Measurements from ENCODE around the gene AUTS2.
"Not testable (repeated sequence)": the region's sequence is repeated elsewhere in the genome, so short reads cannot be mapped to it uniquely, and the experiment has no call there.

The AUTS2 gene

GRCh38 chr7:70275570-70275969 is 677.3 kb downstream of the AUTS2 start:
- not testable (repeated sequence) for DNase-seq (ENCODE audit: low read depth in 2 of 2, low spot score in 1 of 2)

GRCh38 chr7:70285187-70285586 is 686.9 kb downstream of the AUTS2 start:
- DNase-seq (ENCODE audit: low read depth in 2 of 2, low spot score in 1 of 2) = no peak

GRCh38 chr7:70285854-70286253 is 687.6 kb downstream of the AUTS2 start:
- no peak for DNase-seq (ENCODE audit: low read depth in 2 of 2, low spot score in 1 of 2)

- no peak for DNase-seq (ENCODE audit: low read depth in 2 of 2, low spot score in 1 of 2)
These were observed 690.6 kb downstream of the AUTS2 start for GRCh38 chr7:70288781-70289456.

DNA sequence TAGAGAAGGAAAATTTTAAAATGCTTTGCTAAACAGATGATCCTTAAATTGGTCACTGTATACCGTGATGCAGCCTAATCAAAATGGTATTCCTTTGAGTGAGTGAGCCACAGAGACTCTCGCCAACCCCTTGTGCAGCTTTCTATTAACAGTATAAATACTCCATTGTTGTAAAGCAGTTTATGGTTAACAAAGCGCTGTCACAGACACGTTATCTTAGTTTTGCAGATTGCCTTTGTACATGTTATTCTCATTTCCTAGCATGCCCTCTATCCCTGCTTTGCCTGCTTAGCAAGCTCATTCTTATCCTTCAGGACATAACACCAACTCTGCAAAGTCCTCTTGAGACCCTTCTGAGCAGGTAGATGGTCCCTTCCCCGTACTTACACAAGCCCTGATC is 694.4 kb downstream of the AUTS2 start:
- no peak for DNase-seq (ENCODE audit: low read depth in 2 of 2, low spot score in 1 of 2)

DNA sequence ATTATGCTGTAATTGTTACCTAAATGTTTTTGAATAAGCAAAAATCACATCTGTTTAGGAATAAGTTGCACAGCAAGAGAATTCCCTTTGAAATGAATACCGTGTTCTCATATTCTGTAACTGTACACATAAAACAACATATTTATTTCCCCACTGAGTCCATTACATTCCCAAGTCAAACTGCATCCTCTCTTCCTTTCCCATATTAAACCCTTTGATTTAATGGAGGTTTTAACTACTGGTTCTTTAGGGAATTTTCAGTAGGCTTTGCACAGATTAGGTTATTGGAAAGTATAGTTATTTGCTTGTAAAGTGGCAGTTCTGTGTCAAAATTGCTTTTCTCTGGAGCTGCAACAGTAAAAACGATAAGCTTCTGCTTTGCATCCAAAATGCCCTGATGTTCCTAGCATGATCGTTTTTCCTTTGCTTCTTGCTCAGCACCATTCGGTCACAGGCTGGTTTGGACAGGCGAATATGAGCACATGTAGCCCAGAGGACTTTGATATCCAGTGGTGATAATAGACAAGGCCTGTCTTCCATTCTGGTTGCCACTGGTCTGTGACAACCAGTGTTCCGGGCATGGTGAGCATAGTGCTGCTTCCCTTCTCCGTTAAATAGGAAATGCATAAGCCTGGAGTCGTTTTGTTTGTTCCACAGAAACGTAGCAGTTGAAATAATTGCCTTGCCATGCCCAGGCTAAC is 696.1 kb downstream of the AUTS2 start:
- no peak for DNase-seq (ENCODE audit: low read depth in 2 of 2, low spot score in 1 of 2)

DNA sequence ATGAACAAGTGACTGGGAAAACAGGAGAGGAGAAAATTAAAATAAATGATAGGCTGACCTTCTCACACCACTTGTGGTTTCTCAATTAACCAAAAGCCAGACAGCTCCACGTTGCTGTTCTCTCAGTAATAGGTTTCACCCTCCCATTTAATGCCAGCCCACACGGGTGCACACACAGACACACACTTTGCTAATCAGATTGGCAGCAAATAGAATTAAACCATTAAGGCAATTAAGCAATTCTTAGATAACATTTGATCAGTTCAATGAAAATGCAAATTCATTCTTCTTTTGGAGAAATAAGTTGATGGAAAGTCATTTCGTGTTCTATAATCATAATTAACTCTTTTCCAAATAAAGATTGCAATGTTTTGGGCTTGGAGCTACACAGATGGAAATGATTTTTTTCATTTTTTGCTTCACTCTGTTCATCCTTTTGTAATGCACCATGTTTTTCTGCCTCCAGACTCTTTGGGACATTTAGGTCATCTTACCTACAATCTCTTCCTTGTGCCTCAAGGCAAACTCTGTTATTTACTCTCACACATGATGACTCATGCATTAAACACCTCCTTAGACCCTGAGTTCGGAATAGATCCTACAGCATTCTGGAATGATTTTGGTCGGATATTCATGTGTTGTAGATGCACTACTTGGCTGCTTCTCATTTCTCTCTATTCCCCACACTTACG is 700.7 kb downstream of the AUTS2 start:
- DNase-seq (ENCODE audit: low read depth in 2 of 2, low spot score in 1 of 2) = no peak

DNA sequence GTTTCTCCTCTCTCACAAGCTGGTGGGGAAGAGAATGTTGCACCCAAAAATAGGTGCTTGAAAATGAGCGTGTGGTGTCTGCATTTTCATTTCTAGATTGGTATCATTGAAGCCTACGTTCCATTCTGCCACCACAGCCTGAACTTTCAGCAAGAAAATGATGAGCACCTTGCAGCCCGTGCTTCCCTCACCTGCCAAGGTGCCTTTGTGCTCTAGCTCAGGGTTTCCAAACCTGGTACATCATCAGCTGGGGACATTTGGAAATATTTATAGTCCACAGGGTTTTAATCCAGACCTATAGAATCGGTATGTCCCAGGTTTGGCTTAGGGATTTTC is 701.2 kb downstream of the AUTS2 start:
- no peak for DNase-seq (ENCODE audit: low read depth in 2 of 2, low spot score in 1 of 2)

DNA sequence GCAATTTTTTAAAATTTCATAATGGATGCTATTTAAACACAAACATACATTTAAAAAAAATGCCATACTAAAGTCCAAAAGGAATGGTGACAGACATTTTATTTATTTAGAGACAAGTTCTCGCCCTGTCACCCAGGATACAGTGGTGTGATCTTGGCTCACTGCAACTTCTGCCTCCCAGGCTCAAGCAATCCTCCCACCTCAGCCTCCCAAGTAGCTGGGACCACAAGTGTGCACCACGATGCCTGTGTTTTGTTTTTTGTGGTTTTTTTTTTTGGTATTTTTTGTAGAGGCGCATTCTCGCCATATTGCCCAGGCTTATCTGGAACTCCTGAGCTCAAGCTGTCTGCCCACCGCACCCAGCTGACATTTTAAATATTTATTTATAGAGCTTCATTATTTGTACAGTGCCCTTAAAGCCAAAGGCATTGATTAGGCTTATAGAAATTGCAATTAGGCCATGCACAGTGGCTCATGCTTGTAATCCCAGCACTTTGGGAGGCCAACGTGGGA is 703.5 kb downstream of the AUTS2 start:
- no peak for DNase-seq (ENCODE audit: low read depth in 2 of 2, low spot score in 1 of 2)

GRCh38 chr7:70303309-70303708 is 705.0 kb downstream of the AUTS2 start:
- DNase-seq (ENCODE audit: low read depth in 2 of 2, low spot score in 1 of 2) = no peak

DNA sequence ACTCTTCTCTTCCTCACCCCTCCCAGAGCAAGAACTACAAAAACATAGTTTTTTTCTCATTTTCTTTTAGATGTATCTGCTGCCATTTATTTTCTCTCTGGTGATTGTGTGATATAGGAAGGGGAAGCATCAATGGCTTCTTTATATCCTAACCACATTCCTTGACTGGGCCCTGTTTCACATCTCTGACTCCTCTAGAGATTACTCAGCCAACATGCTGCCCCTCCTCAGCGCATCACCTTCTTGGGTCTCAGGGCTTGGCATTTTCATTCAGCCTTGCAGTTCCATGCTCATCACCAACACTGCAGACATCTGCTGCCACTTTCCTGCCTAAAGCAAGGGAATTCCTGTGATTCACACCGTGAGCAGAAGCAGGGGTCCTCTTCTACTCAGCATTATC is 705.5 kb downstream of the AUTS2 start:
- DNase-seq (ENCODE audit: low read depth in 2 of 2, low spot score in 1 of 2) = no peak

- DNase-seq (ENCODE audit: low read depth in 2 of 2, low spot score in 1 of 2) = no peak
These were observed 707.9 kb downstream of the AUTS2 start for GRCh38 chr7:70306173-70306572.

- no peak for DNase-seq (ENCODE audit: low read depth in 2 of 2, low spot score in 1 of 2)
These were observed 709.4 kb downstream of the AUTS2 start for GRCh38 chr7:70307544-70308106.

- no peak for DNase-seq (ENCODE audit: low read depth in 2 of 2, low spot score in 1 of 2)
These were observed 714.1 kb downstream of the AUTS2 start for GRCh38 chr7:70312336-70312735.

GRCh38 chr7:70313271-70313670 is 715.0 kb downstream of the AUTS2 start:
- DNase-seq (ENCODE audit: low read depth in 2 of 2, low spot score in 1 of 2) = no peak

DNA sequence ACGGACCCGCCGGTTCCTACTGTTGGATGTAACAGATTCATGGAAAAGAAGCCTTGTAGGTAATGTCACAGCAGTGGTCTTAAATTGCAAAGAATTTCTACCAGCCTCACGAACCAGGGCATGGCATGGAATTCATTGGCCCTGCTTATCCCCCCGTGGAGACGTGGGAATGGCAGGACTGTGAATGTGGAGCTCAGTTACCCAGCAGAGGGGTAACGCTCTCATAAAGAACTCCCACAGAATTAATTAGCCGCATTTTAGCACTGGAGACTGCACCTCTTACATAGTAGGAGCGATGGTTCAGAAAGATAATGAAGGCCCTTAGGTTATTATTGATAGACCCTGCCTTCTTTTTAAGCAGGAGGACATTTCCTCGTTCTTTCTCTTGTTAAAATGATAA is 715.4 kb downstream of the AUTS2 start:
- no peak for DNase-seq (ENCODE audit: low read depth in 2 of 2, low spot score in 1 of 2)

DNA sequence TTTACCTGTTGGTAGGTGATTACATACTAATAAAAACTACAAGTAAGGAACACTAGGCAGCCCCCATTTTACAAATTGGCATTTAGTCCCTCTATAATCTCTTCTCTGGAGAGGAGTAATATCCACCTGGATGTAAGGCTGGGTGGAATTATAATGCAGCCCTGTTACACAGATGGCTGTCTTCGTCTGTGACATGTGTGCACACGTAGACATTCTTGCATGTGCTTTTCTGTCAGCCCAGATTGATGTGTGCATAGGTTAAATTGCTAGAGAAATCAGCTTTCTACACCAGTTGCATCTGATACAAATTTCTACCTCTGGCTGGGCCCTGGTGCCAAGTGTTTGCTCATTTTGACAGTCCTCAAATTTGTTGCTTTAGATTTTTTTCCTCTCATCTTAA is 715.9 kb downstream of the AUTS2 start:
- DNase-seq (ENCODE audit: low read depth in 2 of 2, low spot score in 1 of 2) = no peak

GRCh38 chr7:70316745-70317144 is 718.5 kb downstream of the AUTS2 start:
- DNase-seq (ENCODE audit: low read depth in 2 of 2, low spot score in 1 of 2) = no peak

DNA sequence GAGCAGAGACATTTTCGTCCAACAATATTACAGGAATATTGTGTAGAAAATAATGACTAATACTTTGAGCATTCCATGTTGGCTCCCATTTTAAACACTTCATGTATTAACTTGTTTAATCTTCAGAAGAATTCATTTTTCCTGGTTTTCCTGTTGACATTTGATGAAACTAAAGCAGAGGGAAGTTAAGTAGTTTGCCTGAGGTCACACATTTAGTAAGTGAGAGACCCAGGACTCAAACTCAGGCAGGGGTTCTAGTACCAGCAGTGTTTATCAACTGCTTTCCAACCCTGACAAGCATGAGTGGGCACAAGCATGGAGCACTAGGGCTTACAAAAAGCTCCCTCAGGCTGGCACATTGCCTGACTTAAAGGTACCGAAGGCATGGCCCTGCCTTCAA is 719.1 kb downstream of the AUTS2 start:
- no peak for DNase-seq (ENCODE audit: low read depth in 2 of 2, low spot score in 1 of 2)

DNA sequence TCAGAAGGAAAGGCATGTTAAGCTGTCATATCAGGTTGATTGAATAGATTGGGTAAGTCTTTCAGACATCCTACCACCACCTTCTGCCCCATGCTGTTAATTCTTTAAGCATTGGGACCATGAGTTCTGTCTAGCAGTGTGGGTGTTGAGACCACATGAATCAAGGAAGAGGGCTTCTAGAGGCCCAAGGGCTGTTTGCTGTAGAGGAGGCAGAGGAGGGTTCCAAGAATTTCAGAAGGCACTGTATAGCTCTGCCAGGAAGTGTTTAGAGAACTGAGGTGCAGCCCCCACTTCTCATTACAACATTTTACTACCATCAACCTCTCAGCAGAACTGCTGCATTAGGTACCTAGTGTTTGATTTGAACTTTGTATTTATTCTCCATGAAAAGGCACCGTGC is 720.2 kb downstream of the AUTS2 start:
- no peak for DNase-seq (ENCODE audit: low read depth in 2 of 2, low spot score in 1 of 2)

DNA sequence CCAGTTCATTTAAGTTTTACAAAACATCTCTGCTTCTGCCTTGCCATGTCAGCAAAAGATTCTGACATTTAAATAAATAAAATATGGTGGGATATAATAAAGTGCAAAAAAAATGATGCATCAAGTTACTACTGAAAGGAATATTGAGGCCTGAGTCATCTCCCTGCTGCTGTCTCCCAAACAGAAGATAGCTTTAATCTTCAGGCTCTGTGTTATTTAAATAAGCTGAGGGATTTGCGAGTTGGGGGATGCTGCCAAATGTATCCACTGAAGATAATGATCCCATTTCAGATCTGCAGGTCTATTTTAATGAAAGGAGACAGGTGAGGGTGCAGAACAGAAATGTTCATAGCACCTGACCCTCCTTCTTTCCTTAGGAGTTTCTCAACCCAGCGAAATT is 720.8 kb downstream of the AUTS2 start:
- no peak for DNase-seq (ENCODE audit: low read depth in 2 of 2, low spot score in 1 of 2)

DNA sequence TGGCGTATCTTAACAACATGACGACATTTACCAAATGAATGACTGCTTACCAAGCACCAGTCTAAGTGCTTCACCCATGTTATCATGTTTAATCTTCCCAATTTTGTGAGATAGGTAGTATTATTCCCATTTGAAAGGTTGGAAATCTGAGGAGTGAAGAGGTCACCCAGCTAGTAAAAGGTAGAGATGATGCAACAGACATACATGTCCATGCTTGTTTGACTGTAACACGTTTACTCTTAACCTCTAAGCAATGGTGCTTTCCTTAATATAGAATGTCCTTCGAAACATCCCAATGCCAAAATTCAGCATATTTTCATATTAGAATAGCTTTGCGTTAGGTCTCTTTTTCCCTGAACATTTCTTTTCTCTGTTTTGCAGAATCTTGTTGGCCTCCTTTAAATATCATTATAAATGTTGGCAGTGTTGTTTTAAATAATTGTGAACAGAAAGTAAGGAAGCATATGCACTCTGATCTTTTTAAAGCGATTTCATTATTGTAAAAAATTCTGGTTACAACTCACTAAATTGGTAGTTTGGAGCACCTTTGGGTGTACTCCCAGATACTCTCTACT is 722.8 kb downstream of the AUTS2 start:
- no peak for DNase-seq (ENCODE audit: low read depth in 2 of 2, low spot score in 1 of 2)
